D721Med (cell line): ENCODE results near the gene GTF3C5.

ENCODE experiments used
- DNase-seq: peaks from one replicate; pipeline ENCODE4 v3.0.0; 2011; ENCODE audit warnings: low spot score; ENCODE audit not compliant: insufficient read length
- FAIRE-seq: peaks from 2 replicates; lab custom pipeline; 2011; peaks lifted over from hg19 to GRCh38; lab: Jason Lieb, UNC
- TF ChIP-seq, protein P1 (sequence below): IDR thresholded peaks from 2 replicates; pipeline ENCODE4 v1.5.1; 2012; ENCODE audit warnings: mild to moderate bottlenecking, control low read depth; ENCODE audit not compliant: insufficient read depth; ENCODE audit errors: missing control alignments

The GTF3C5 gene

DNA sequence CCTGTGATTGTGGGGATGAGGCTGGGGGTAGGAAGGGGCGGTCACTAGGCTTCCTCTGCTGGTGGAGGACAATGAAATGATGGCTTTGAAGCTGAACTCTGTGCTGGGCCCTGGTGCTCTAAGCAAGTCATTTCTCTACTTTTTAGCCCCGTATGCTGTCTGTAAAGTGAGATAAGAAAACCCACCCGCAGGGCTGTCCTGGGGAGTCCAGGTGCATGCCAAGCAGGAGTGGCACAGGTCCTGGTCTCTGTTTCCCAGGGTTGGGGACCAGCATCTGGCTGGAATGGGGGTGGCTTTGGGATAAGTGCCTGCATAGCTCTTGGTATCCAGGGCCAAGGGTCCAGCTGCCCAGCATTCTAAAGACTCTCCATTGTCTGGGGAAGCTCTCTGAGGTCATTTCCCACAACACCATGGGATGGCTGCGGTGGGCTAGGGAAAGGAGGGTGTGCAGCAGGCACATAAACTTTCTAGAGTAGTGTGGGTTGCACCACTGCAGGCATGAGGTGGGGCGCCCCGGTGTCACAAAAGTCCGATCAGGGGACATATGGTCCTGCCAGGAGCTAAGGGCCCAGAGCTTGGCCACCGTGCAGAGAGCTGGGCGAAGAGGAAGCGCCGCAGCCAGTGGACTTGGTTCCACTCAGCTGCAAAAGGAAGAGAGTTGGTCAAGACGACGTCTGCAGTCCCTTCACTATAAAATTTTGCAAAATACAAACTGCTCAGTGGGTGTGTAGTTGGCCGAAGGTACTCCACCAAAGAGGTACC lies 25.6 kb upstream of the GTF3C5 start:
- TF ChIP-seq, protein P1, sequence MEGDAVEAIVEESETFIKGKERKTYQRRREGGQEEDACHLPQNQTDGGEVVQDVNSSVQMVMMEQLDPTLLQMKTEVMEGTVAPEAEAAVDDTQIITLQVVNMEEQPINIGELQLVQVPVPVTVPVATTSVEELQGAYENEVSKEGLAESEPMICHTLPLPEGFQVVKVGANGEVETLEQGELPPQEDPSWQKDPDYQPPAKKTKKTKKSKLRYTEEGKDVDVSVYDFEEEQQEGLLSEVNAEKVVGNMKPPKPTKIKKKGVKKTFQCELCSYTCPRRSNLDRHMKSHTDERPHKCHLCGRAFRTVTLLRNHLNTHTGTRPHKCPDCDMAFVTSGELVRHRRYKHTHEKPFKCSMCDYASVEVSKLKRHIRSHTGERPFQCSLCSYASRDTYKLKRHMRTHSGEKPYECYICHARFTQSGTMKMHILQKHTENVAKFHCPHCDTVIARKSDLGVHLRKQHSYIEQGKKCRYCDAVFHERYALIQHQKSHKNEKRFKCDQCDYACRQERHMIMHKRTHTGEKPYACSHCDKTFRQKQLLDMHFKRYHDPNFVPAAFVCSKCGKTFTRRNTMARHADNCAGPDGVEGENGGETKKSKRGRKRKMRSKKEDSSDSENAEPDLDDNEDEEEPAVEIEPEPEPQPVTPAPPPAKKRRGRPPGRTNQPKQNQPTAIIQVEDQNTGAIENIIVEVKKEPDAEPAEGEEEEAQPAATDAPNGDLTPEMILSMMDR, result no peak
- FAIRE-seq (no peak), DNase-seq (no peak)

DNA sequence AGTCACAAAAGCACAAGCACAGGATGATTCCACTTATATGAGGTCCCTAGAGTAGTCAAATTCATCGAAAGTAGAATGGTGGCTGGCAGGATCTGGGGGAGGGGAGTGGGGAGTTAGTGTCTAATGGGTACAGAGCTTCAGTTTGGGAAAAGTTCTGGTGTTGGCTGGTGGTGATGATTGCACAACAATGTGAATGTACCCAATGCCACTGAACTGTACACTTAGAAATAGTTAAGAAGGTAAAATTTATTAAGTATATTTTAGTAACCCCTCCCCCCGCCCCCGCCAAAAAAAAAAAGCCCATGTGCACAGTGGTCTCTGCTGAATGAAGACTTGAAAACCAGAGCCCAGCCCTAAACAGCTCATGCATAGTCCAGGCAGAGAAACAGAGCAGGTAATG lies 24.8 kb upstream of the GTF3C5 start:
- FAIRE-seq (no peak), DNase-seq (no peak)
- TF ChIP-seq, protein P1, result no peak

- no peak for DNase-seq
- TF ChIP-seq, protein P1, result no peak
- FAIRE-seq, result no peak
These were observed 24.0 kb upstream of the GTF3C5 start for GRCh38 chr9:133006731-133007352.

GRCh38 chr9:133008406-133008805 lies 22.4 kb upstream of the GTF3C5 start:
- DNase-seq, result no peak
- no peak for FAIRE-seq
- TF ChIP-seq, protein P1, result no peak

GRCh38 chr9:133008824-133009223 lies 22.0 kb upstream of the GTF3C5 start:
- no peak for DNase-seq
- TF ChIP-seq, protein P1, result no peak
- FAIRE-seq, result no peak

- DNase-seq (no peak), FAIRE-seq (no peak)
- TF ChIP-seq, protein P1, result no peak
These were observed 20.8 kb upstream of the GTF3C5 start for GRCh38 chr9:133009906-133010582.
